Measurements from ENCODE around the gene C2CD4A.
"Not testable (repeated sequence)": the region's sequence is repeated elsewhere in the genome, so short reads cannot be mapped to it uniquely, and the experiment has no call there.

The C2CD4A gene

GRCh38 chr15:62066663-62067447, at the start of gene C2CD4A:
TSS of gene C2CD4A (plus strand) at chr15:62066977. CDS start at chr15:62067614, 637 bp downstream.
- peak; percentile 56 to 61 for DNase-seq

- DNase-seq = no peak
These were observed 46.1 kb upstream of the C2CD4A start for GRCh38 chr15:62020576-62021160.

- no peak for DNase-seq
These were observed 44.7 kb upstream of the C2CD4A start for GRCh38 chr15:62021991-62022600.

GRCh38 chr15:62026487-62027262, 40.1 kb upstream of the C2CD4A start:
- no peak for DNase-seq

GRCh38 chr15:62027263-62027565, 39.6 kb upstream of the C2CD4A start:
- DNase-seq = no peak

- DNase-seq = no peak
These were observed 38.9 kb upstream of the C2CD4A start for GRCh38 chr15:62027916-62028315.

GRCh38 chr15:62035256-62035924, 31.4 kb upstream of the C2CD4A start:
- DNase-seq = no peak

- no peak for DNase-seq
These were observed 20.6 kb upstream of the C2CD4A start for GRCh38 chr15:62046078-62046743.

- no peak for DNase-seq
These were observed 19.4 kb upstream of the C2CD4A start for GRCh38 chr15:62047282-62047827.

- DNase-seq = not testable (repeated sequence)
These were observed 18.5 kb upstream of the C2CD4A start for GRCh38 chr15:62048254-62048653.

GRCh38 chr15:62050115-62050514, 16.7 kb upstream of the C2CD4A start:
- no peak for DNase-seq

- no peak for DNase-seq
These were observed 15.6 kb upstream of the C2CD4A start for GRCh38 chr15:62051166-62051565.

- no peak for DNase-seq
These were observed 14.1 kb upstream of the C2CD4A start for GRCh38 chr15:62052713-62053112.

- DNase-seq = no peak
These were observed 13.2 kb upstream of the C2CD4A start for GRCh38 chr15:62053439-62054085.

- no peak for DNase-seq
These were observed 11.8 kb upstream of the C2CD4A start for GRCh38 chr15:62054979-62055378.

- DNase-seq = no peak
These were observed 9.3 kb upstream of the C2CD4A start for GRCh38 chr15:62057341-62057980.

- DNase-seq = no peak
These were observed 8.3 kb upstream of the C2CD4A start for GRCh38 chr15:62058327-62059028.

- DNase-seq = no peak
These were observed 7.5 kb upstream of the C2CD4A start for GRCh38 chr15:62059108-62059815.

- DNase-seq = peak; percentile 44 to 56
These were observed 7.0 kb upstream of the C2CD4A start for GRCh38 chr15:62059816-62060112.

Measured in activated CD4-positive, alpha-beta T cell treated with anti-CD3 and anti-CD28 coated beads for 4 hours (primary cell).